DMS53 treated with DMSO at 0.1 percent for 48 hours (cell line): ENCODE measurements around the gene SYT15.
A peak's percentile ranks its signal among the peaks of the same experiment; 100 is the strongest.

Source experiments
- DNase-seq: peaks from one replicate; lab custom pipeline; 2025; ENCODE audit not compliant: unreplicated experiment; lab: John Stamatoyannopoulos, UW

SYT15 gene

GRCh38 chr10:46544989-46545791 lies 33.7 kb upstream of the SYT15 start:
- DNase-seq = no peak

- no peak for DNase-seq
Measured at GRCh38 chr10:46545861-46546590, 32.9 kb upstream of the SYT15 start.

- peak; percentile 91 for DNase-seq
Measured at GRCh38 chr10:46546591-46547540, 32.1 kb upstream of the SYT15 start.

- DNase-seq = peak; percentile 73
Measured at GRCh38 chr10:46547541-46548497, 31.1 kb upstream of the SYT15 start.

GRCh38 chr10:46548498-46549090 lies 30.3 kb upstream of the SYT15 start:
- DNase-seq = no peak

GRCh38 chr10:46549171-46550075 lies 29.5 kb upstream of the SYT15 start:
- DNase-seq = no peak

- no peak for DNase-seq
Measured at GRCh38 chr10:46550076-46550790, 28.7 kb upstream of the SYT15 start.

GRCh38 chr10:46550795-46551700 lies 27.9 kb upstream of the SYT15 start:
- no peak for DNase-seq

GRCh38 chr10:46551701-46552525 lies 27.0 kb upstream of the SYT15 start:
- DNase-seq = no peak

- no peak for DNase-seq
Measured at GRCh38 chr10:46552526-46553237, 26.2 kb upstream of the SYT15 start.

GRCh38 chr10:46553238-46554049 lies 25.5 kb upstream of the SYT15 start:
- DNase-seq = no peak

- no peak for DNase-seq
Measured at GRCh38 chr10:46554166-46554781, 24.7 kb upstream of the SYT15 start.

- no peak for DNase-seq
Measured at GRCh38 chr10:46555366-46555712, 23.6 kb upstream of the SYT15 start.

GRCh38 chr10:46555713-46556514 lies 23.0 kb upstream of the SYT15 start:
- peak; percentile 41 for DNase-seq
